Left kidney (tissue), 2 donors: ENCODE results near the gene SLC25A11. TPM values are rescaled to one million over a fixed set of nuclear protein-coding genes. Genes with fewer than 3 reads are reported as not detected.
"Not testable (repeated sequence)": the region's sequence is repeated elsewhere in the genome, so short reads cannot be mapped to it uniquely, and the experiment has no call there.

Experiments used
- DNase-seq: peaks from one replicate; pipeline ENCODE4 v3.0.0-alpha.2; 2013
- polyA plus RNA-seq: library from polyadenylated mRNA; unstranded; fragments of 120-200 nt; gene quantifications from one replicate; pipeline ENCODE4 v1.2.1, GENCODE V29; 2013; ENCODE audit not compliant: insufficient read length

The SLC25A11 gene
- polyA plus RNA-seq, 1 donor, result 65.3 TPM

GRCh38 chr17:4946312-4946976, 6.6 kb upstream of the SLC25A11 start:
- no peak for DNase-seq

- no peak for DNase-seq
These were observed 6.1 kb upstream of the SLC25A11 start for GRCh38 chr17:4945944-4946280.

- no peak for DNase-seq
These were observed 5.5 kb upstream of the SLC25A11 start for GRCh38 chr17:4945176-4945943.

- no peak for DNase-seq
These were observed 4.8 kb upstream of the SLC25A11 start for GRCh38 chr17:4944554-4945175.

GRCh38 chr17:4944163-4944553, 4.3 kb upstream of the SLC25A11 start:
- no peak for DNase-seq

- no peak for DNase-seq
These were observed 3.1 kb upstream of the SLC25A11 start for GRCh38 chr17:4942760-4943508.

- DNase-seq, result no peak
These were observed 1.4 kb upstream of the SLC25A11 start for GRCh38 chr17:4941319-4941610.

GRCh38 chr17:4940555-4941318, 891 bp upstream of the SLC25A11 start:
- DNase-seq, result no peak

- no peak for DNase-seq
These were observed 375 bp downstream of the SLC25A11 start for GRCh38 chr17:4939546-4939795.

- no peak for DNase-seq
These were observed 929 bp downstream of the SLC25A11 start for GRCh38 chr17:4938688-4939545.

GRCh38 chr17:4938069-4938491, 1.8 kb downstream of the SLC25A11 start:
- no peak for DNase-seq

- no peak for DNase-seq
These were observed 2.3 kb downstream of the SLC25A11 start for GRCh38 chr17:4937553-4937952.

- DNase-seq, result no peak
These were observed 3.4 kb downstream of the SLC25A11 start for GRCh38 chr17:4936436-4936835.

- no peak for DNase-seq
These were observed 4.2 kb downstream of the SLC25A11 start for GRCh38 chr17:4935650-4936049.

- no peak for DNase-seq
These were observed 5.5 kb downstream of the SLC25A11 start for GRCh38 chr17:4934173-4934979.

GRCh38 chr17:4933646-4934045, 6.2 kb downstream of the SLC25A11 start:
- no peak for DNase-seq

GRCh38 chr17:4932756-4933155, 7.1 kb downstream of the SLC25A11 start:
- DNase-seq, result no peak

- DNase-seq, result no peak
These were observed 7.9 kb downstream of the SLC25A11 start, which contains the start of gene GP1BA for GRCh38 chr17:4931963-4932362. GP1BA (plus strand) TSS chr17:4932277; CDS start chr17:4932605, 328 bp downstream.

GRCh38 chr17:4928881-4929280, 11.0 kb downstream of the SLC25A11 start:
- no peak for DNase-seq

- not testable (repeated sequence) for DNase-seq
These were observed 13.1 kb downstream of the SLC25A11 start for GRCh38 chr17:4926577-4927335.
